A549 (cell line): ENCODE results near the gene XKR7. TPM values are rescaled to one million over a fixed set of nuclear protein-coding genes. Genes with fewer than 3 reads are reported as not detected.

Experiments
- ATOH8 ChIP-seq: fragments of 250-450 bp; sonication (Bioruptor Pico); IDR thresholded peaks from 2 replicates; pipeline ENCODE4 v1.5.0; 2020; ENCODE audit warnings: low read depth, mild to moderate bottlenecking, moderate library complexity
- CBX2 ChIP-seq: fragments of 200-600 bp; sonication (generic); IDR thresholded peaks from 2 replicates; pipeline ENCODE4 v1.6.1; 2016; ENCODE audit warnings: low read depth, mild to moderate bottlenecking, borderline replicate concordance
- CBX8 ChIP-seq: fragments of 200-600 bp; sonication (generic); IDR thresholded peaks from 2 replicates; pipeline ENCODE4 v1.6.1; 2016
- CHD2 ChIP-seq: fragments of 150-350 bp; IDR thresholded peaks from 2 replicates; pipeline ENCODE4 v1.6.1; 2014; ENCODE audit warnings: low read length; ENCODE audit not compliant: partially characterized antibody
- CTCF ChIP-seq: fragments of >200 bp; sonication (Bioruptor Twin); formaldehyde crosslinking; IDR thresholded peaks from 3 replicates; pipeline ENCODE4 v1.5.1; 2016
- EHF ChIP-seq: fragments of 250-450 bp; sonication (Bioruptor Pico); IDR thresholded peaks from 2 replicates; pipeline ENCODE4 v1.5.0; 2020; ENCODE audit warnings: mild to moderate bottlenecking
- ELK1 ChIP-seq: fragments of 150-350 bp; IDR thresholded peaks from 2 replicates; pipeline ENCODE4 v1.6.1; 2014; ENCODE audit warnings: low read depth, mild to moderate bottlenecking, low read length
- EP300 ChIP-seq, 2 experiments: fragments of >200 bp; sonication (Bioruptor Twin); formaldehyde crosslinking; IDR thresholded peaks; 2 replicates in 1 of 2; 3 replicates in 1 of 2; pipeline ENCODE4 v1.6.1; 2016 to 2017
- FOSL2 ChIP-seq, 2 experiments: fragments of 450-650 bp in 1 of 2; fragments of >200 bp in 1 of 2; sonication (Bioruptor Twin) in 1 of 2; formaldehyde crosslinking; IDR thresholded peaks; 2 replicates each; pipeline versions ENCODE4 v1.5.0 to v1.6.1; 2016 to 2020; ENCODE audit warnings: mild to moderate bottlenecking in 1 of 2, moderate library complexity in 1 of 2
- FOXS1 ChIP-seq: fragments of 250-450 bp; sonication (Bioruptor Pico); IDR thresholded peaks from 2 replicates; pipeline ENCODE4 v1.5.0; 2020; ENCODE audit warnings: mild to moderate bottlenecking, moderate library complexity
- HOXA7 ChIP-seq: fragments of 250-450 bp; sonication (Bioruptor Pico); IDR thresholded peaks from 2 replicates; pipeline ENCODE4 v1.5.0; 2020; ENCODE audit warnings: mild to moderate bottlenecking, moderate library complexity
- JUNB ChIP-seq: fragments of >200 bp; sonication (Bioruptor Twin); formaldehyde crosslinking; IDR thresholded peaks from 2 replicates; pipeline ENCODE4 v1.6.1; 2016
- MYC ChIP-seq: IDR thresholded peaks from 2 replicates; pipeline ENCODE4 v1.6.1; 2012; ENCODE audit warnings: mild to moderate bottlenecking, inconsistent platforms, low read length, improper control_type of control experiment, borderline replicate concordance
- NPAS2 ChIP-seq: fragments of 250-450 bp; sonication (Bioruptor Pico); IDR thresholded peaks from 2 replicates; pipeline ENCODE4 v1.8.0; 2022; ENCODE audit warnings: mild to moderate bottlenecking, moderate library complexity, borderline replicate concordance
- PHF8 ChIP-seq: fragments of 200-600 bp; sonication (generic); IDR thresholded peaks from 2 replicates; pipeline ENCODE4 v1.6.1; 2016; ENCODE audit warnings: low read depth, mild to moderate bottlenecking, antibody characterized with exemption, moderate library complexity, borderline replicate concordance
- POLR2A ChIP-seq: IDR thresholded peaks from 2 replicates; pipeline ENCODE4 v1.6.1; 2012; ENCODE audit warnings: mild to moderate bottlenecking, low read length
- RAD21 ChIP-seq, 2 experiments: fragments of >200 bp in 1 of 2; sonication (Bioruptor Twin) in 1 of 2; formaldehyde crosslinking in 1 of 2; IDR thresholded peaks in 1 of 2; conservative IDR thresholded peaks in 1 of 2; 2 replicates in 1 of 2; 3 replicates in 1 of 2; pipeline ENCODE4 v1.6.1; 2012 to 2018; ENCODE audit warnings: inconsistent platforms in 1 of 2
- REST ChIP-seq: fragments of 200-600 bp; sonication (generic); IDR thresholded peaks from 2 replicates; pipeline ENCODE4 v1.6.1; 2016; ENCODE audit warnings: antibody characterized with exemption, mild to moderate bottlenecking, moderate library complexity
- USF2 ChIP-seq: fragments of 450-650 bp; IDR thresholded peaks from 2 replicates; pipeline ENCODE4 v1.6.1; 2014; ENCODE audit warnings: antibody characterized with exemption
- polyA plus RNA-seq, 4 experiments: library from polyadenylated mRNA; depleted of rRNA in 3 of 4; stranded (reverse); fragments of >200 nt; fragmentation: RNase III in 1 of 4; extraction: RNeasy Plus Mini Kit Qiagen cat#74134 plus additional on column Dnase treatment in 1 of 4; gene quantifications; 2 replicates in 3 of 4; 3 replicates in 1 of 4; pipeline ENCODE4 v1.2.3, GENCODE V29; 2011 to 2017

XKR7 gene
- polyA plus RNA-seq, 2 of the 4 experiments (the other 2 are of a cell fraction): 0.01 TPM; not detected in 1

- no peak for TF ChIP-seq CTCF
- no peak for TF ChIP-seq FOSL2 (IDR thresholded peaks at IDR 0.05)
- TF ChIP-seq FOSL2 (CRISPR knock-in tag; IDR thresholded peaks at IDR 0.05): no peak
- no peak for TF ChIP-seq ELK1
- no peak for TF ChIP-seq RAD21 (conservative IDR thresholded peaks at IDR 0.05 in 1 of 2, IDR thresholded peaks at IDR 0.05 in 1 of 2)
- peak; percentile 48; the same call in 1 of the 2 replicates for TF ChIP-seq NPAS2 (CRISPR knock-in tag)
- no peak for TF ChIP-seq CBX8
- peak; percentile 98 for TF ChIP-seq EHF (CRISPR knock-in tag)
- no peak for TF ChIP-seq PHF8
- TF ChIP-seq FOXS1: peak; percentile 97
- no peak for TF ChIP-seq MYC
- TF ChIP-seq CBX2: no peak
- no peak for TF ChIP-seq EP300 (IDR thresholded peaks at IDR 0.05)
- TF ChIP-seq CHD2: no peak
- TF ChIP-seq JUNB: no peak
- no peak for TF ChIP-seq HOXA7 (CRISPR knock-in tag)
- TF ChIP-seq POLR2A: no peak
- no peak for TF ChIP-seq USF2
- TF ChIP-seq ATOH8 (CRISPR knock-in tag): peak; percentile 96
- peak; percentile 99 for TF ChIP-seq REST
Measured at GRCh38 chr20:31968291-31969126, 558 bp downstream of the XKR7 start (continued).
